Cardiac fibroblast (primary cell): Measurements from ENCODE around the gene DNMT1.
A peak's percentile ranks its signal among the peaks of the same experiment; 100 is the strongest.

ENCODE experiments used
- DNase-seq, 2 donors: peaks; one replicate each; pipeline versions ENCODE4 v3.0.0 to v3.0.0-alpha.2; 2010; ENCODE audit warnings: low read depth in 2 of 2
- H3K4me3 ChIP-seq, 2 donors: replicated peaks in 1 of 2; 1 replicate in 1 of 2; 2 replicates in 1 of 2; pipeline ENCODE4 v1.5.1; 2011; ENCODE audit warnings: low read depth in 2 of 2, low read length in 2 of 2, mild to moderate bottlenecking in 2 of 2, moderate library complexity in 1 of 2
- TF ChIP-seq, protein P1 (sequence below): IDR thresholded peaks from one replicate; pipeline ENCODE4 v1.5.1; 2011; ENCODE audit warnings: low read depth, mild to moderate bottlenecking, low read length, inconsistent platforms

The DNMT1 gene

DNA sequence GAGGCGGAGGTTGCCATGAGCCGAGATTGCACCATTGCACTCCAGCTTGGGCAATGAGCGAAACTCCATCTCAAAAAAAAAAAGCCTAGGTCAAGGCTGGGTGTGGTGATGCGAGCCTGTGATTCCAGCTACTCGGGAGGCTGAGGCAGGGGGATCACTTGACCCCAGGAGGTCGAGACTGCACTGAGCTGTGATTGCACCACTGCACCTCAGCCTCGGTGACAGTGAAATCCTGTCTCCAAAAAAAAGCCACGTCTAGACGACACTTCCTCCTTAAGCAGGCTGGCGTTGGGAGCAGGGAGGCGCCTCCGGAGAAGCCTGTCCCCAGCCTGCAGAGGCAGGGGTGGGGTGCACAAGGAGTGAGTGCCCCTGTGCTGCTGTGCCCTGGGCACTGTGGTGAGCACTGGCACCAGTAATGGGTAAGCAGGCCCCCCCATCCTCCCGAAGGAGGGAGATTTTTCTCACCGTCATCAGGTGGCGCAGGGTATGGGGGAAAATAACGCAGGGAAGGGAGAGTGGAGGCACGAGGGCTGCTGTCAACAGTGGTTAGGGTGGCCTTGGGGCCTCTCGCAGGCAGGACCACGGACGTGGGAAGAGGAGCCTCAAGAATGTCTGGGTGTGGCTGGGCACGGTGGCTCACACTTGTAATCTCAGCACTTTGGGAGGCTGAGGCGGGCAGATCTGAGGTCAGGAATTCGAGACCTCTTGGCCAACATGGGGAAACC lies 82.6 kb downstream of the DNMT1 start:
- DNase-seq: peak in 1 of 2 donors; percentile 60
- TF ChIP-seq, protein P1, sequence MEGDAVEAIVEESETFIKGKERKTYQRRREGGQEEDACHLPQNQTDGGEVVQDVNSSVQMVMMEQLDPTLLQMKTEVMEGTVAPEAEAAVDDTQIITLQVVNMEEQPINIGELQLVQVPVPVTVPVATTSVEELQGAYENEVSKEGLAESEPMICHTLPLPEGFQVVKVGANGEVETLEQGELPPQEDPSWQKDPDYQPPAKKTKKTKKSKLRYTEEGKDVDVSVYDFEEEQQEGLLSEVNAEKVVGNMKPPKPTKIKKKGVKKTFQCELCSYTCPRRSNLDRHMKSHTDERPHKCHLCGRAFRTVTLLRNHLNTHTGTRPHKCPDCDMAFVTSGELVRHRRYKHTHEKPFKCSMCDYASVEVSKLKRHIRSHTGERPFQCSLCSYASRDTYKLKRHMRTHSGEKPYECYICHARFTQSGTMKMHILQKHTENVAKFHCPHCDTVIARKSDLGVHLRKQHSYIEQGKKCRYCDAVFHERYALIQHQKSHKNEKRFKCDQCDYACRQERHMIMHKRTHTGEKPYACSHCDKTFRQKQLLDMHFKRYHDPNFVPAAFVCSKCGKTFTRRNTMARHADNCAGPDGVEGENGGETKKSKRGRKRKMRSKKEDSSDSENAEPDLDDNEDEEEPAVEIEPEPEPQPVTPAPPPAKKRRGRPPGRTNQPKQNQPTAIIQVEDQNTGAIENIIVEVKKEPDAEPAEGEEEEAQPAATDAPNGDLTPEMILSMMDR: no peak
- no peak overlapping the region for H3K4me3 ChIP-seq

DNA sequence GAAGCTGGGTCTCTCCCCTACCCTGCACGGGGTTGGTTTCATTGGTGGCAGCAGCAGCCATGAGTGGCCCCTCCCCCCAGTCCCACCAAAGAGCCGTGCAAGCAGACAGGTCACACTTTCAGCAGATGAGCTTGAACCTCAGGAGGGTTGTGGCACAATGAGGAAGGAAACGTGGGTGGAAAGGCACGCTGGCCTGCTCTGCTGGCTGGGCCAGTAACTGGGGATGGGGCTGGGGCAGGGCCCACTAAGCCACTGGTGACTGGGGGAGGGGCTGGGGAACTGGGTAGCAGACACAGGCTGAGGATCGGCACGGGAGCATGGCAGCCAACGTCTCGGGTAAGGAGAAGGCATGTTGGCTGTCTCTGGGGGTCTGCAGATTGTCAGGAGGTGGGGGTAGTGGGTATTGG lies 83.3 kb downstream of the DNMT1 start, which contains the start of gene P2RY11:
Gene P2RY11 (plus strand): TSS at position 289 of the 407 bp plus-strand sequence. CDS start 29 bp downstream, at position 318.
- DNase-seq: no peak
- TF ChIP-seq, protein P1: no peak
- H3K4me3 ChIP-seq: no peak within 1 kb of the TSS

DNA sequence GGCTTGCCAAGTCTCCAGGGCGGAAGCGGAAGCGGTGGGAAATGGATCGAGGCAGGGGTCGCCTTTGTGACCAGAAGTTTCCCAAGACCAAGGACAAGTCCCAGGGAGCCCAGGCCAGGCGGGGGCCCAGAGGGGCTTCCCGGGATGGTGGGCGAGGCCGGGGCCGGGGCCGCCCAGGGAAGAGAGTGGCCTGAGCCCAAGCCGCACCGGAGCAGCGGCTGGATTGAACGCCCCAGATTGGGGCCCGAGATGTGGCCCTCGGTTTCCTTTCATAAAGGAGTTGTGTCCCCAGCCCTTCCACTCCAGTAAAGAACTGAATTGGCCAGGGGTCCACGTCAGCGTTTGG lies 83.8 kb downstream of the DNMT1 start:
- no peak for DNase-seq
- no peak overlapping the region for H3K4me3 ChIP-seq
- TF ChIP-seq, protein P1: no peak

DNA sequence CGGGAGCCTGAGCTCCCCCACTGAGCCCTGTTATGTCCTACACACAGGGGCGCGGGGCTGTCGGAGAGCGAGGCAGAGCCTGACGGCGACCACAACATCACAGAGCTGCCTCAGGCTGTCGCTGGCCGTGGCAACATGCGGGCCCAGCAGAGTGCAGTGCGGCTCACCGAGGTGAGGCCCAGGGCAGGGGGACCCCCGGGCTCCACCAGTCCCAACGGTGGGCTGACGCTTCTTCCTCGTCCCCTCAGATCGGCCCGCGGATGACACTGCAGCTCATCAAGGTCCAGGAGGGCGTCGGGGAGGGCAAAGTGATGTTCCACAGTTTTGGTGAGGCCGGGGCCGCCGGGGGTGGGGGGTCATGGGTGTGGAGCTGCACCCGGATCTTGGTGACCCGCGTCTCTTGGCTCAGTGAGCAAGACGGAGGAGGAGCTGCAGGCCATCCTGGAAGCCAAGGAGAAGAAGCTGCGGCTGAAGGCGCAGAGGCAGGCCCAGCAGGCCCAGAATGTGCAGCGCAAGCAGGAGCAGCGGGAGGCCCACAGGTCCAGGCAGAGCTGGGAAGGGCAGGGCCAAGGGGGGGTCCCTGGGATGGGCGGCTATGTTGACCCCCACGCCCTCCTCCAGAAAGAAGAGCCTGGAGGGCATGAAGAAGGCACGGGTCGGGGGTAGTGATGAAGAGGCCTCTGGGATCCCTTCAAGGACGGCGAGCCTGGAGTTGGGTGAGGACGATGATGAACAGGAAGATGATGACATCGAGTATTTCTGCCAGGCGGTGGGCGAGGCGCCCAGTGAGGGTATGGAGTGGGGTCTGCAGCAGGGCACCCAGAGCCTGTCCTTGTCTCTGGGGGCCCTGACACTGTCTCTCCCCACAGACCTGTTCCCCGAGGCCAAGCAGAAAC lies 84.4 kb downstream of the DNMT1 start:
- no peak for DNase-seq
- TF ChIP-seq, protein P1: no peak
- no peak overlapping the region for H3K4me3 ChIP-seq

DNA sequence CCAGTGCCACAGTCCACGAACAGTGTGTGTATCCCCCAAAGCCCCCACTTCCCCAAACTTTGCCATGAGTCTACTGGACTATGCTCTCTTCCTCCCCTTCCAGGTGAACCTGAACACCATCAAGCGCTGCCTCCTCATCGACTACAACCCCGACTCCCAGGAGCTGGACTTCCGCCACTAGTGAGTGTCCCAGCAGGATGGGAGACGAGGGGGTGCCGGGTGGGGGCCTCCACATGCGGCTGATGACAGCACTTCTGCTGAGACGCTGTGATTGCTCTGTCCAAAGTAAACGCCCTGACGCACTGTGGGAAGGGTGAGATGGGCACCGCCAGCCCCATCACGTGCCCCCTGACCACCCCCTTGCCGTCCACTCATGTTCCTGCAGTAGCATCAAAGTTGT lies 85.2 kb downstream of the DNMT1 start:
- no peak for DNase-seq
- no peak overlapping the region for H3K4me3 ChIP-seq
- TF ChIP-seq, protein P1: no peak

DNA sequence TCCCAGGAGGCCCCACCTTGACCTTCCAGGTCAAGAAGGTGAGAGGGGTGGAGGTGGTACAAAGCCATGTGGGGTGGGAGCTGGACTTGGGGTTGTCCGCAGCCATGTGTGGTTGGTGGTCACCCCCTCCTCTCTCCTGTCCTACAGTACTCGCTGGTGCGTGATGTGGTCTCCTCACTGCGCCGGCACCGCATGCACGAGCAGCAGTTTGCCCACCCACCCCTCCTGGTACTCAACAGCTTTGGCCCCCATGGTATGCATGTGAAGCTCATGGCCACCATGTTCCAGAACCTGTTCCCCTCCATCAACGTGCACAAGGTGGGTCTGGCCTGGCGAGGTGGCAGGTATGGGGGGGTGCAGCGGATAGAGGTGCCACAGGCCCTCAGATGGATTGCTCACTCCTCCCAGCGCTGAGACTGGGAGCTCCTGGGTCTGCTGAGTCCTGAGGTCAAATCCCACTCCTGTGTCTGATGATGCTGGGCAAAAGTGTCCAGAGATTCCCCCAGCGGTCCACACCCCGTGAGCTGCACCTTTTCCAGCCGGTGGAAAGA lies 86.9 kb downstream of the DNMT1 start:
- H3K4me3 ChIP-seq: peak overlapping the region in 1 of 2 donors; percentile 86
- DNase-seq: no peak
- TF ChIP-seq, protein P1: no peak
